ENCODE data around the gene UBE2E2.

DNA sequence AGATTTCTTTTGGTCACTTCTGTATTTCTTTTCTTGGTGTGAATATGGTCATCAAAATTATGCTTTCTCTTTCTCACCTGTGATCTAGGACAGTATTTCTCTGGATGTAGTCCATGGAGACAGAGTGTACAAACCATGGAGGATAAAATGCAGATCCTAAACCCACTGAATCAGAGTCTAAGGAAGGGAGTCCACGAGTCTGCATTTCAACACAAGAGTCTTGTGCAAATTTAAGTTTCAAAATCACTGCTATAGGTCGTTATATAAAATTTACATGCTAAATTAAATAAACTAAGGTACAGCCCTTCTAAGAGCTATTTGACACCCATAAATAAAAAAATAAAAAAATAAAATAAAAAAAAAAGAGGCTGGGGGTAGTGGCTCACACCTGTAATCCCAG is 17.3 kb upstream of the UBE2E2 start:
- TF ChIP-seq EZH2phosphoT487 (IDR thresholded peaks at IDR 0.05; ENCODE audit: borderline replicate concordance): no peak
- TF ChIP-seq, protein P1, sequence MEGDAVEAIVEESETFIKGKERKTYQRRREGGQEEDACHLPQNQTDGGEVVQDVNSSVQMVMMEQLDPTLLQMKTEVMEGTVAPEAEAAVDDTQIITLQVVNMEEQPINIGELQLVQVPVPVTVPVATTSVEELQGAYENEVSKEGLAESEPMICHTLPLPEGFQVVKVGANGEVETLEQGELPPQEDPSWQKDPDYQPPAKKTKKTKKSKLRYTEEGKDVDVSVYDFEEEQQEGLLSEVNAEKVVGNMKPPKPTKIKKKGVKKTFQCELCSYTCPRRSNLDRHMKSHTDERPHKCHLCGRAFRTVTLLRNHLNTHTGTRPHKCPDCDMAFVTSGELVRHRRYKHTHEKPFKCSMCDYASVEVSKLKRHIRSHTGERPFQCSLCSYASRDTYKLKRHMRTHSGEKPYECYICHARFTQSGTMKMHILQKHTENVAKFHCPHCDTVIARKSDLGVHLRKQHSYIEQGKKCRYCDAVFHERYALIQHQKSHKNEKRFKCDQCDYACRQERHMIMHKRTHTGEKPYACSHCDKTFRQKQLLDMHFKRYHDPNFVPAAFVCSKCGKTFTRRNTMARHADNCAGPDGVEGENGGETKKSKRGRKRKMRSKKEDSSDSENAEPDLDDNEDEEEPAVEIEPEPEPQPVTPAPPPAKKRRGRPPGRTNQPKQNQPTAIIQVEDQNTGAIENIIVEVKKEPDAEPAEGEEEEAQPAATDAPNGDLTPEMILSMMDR (conservative IDR thresholded peaks at IDR 0.05; ENCODE audit: low read length): no peak
